ENCODE results near the gene GOLGA6B. TPM values are rescaled to one million over a fixed set of nuclear protein-coding genes. Genes with fewer than 3 reads are reported as not detected.
A peak's percentile ranks its signal among the peaks of the same experiment; 100 is the strongest.

The GOLGA6B gene
- total RNA-seq, 1 donor from 2014 or later: not detected

- Histone ChIP-seq H3K4me3 (no peak overlapping the region), H3K27me3 (no peaks in the 10 kb centered on the region), H3K27ac (no peak overlapping the region), H3K9me3 (no peaks in the 10 kb centered on the region), H3K4me1 (peaks cover 15% of the 10 kb centered on the region), H3K36me3 (no peaks in the 10 kb centered on the region)
- no peak for DNase-seq (ENCODE audit: extremely low spot score in 2 of 2)
- TF ChIP-seq POLR2AphosphoS5 (IDR thresholded peaks at IDR 0.05; ENCODE audit: insufficient read depth in 1 of 2, low read depth in 1 of 2) (no peak), POLR2A (IDR thresholded peaks at IDR 0.05) (no peak)
- TF ChIP-seq, protein P1, sequence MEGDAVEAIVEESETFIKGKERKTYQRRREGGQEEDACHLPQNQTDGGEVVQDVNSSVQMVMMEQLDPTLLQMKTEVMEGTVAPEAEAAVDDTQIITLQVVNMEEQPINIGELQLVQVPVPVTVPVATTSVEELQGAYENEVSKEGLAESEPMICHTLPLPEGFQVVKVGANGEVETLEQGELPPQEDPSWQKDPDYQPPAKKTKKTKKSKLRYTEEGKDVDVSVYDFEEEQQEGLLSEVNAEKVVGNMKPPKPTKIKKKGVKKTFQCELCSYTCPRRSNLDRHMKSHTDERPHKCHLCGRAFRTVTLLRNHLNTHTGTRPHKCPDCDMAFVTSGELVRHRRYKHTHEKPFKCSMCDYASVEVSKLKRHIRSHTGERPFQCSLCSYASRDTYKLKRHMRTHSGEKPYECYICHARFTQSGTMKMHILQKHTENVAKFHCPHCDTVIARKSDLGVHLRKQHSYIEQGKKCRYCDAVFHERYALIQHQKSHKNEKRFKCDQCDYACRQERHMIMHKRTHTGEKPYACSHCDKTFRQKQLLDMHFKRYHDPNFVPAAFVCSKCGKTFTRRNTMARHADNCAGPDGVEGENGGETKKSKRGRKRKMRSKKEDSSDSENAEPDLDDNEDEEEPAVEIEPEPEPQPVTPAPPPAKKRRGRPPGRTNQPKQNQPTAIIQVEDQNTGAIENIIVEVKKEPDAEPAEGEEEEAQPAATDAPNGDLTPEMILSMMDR (IDR thresholded peaks at IDR 0.05): no peak
- intact Hi-C loops (cut with DNase I): no loop called here
These were observed 28.3 kb downstream of the GOLGA6B start for GRCh38 chr15:72682772-72683171.

DNA sequence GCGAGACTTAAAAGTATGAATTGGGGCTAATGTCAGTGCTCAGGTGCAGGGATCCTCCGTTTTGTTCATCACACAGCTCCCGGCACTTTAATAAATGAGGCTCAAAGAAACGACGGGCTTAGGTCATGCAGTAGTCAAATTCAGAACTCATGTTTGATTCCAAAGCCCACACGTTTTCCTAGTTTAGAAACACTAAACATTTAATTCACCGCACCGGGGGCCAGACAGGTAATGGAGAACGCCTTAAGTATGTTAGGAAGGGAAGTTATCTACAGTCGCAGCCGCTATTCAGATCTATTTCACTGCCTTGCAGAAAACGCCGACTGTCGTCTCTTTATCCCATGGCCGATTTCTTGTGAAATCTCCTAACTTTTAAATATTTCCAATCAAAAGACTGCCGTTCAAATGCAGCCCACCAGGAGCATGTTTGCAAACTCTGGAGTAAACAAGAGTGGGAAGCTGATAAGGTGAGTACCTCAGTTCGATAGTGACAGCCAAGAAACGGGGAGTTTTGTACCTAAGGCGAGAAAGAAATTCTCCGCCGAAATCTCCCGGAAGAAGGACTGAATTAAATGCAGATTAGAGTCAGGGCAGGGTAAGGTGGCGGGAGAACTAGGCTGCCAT is 30.9 kb downstream of the GOLGA6B start:
- Histone ChIP-seq H3K36me3 (no peaks in the 10 kb centered on the region), H3K27me3 (no peaks in the 10 kb centered on the region), H3K27ac (peak overlapping the region; percentile 85), H3K9me3 (no peaks in the 10 kb centered on the region), H3K4me1 (peaks cover 15% of the 10 kb centered on the region), H3K4me3 (peak overlapping the region; percentile 69 to 71)
- TF ChIP-seq, protein P1 (IDR thresholded peaks at IDR 0.05): no peak
- TF ChIP-seq POLR2AphosphoS5 (IDR thresholded peaks at IDR 0.05; ENCODE audit: insufficient read depth in 1 of 2, low read depth in 1 of 2): no peak
- TF ChIP-seq POLR2A (IDR thresholded peaks at IDR 0.05): no peak
- DNase-seq (ENCODE audit: extremely low spot score in 2 of 2): no peak
- intact Hi-C loops (cut with DNase I): no loop called here

GRCh38 chr15:72685925-72686794 is 31.7 kb downstream of the GOLGA6B start, which contains the start of the genes BBS4 and HIGD2B:
Gene BBS4 (plus strand): TSS chr15:72686207. CDS start chr15:72686228, 21 bp downstream.
Gene HIGD2B (minus strand): TSS chr15:72686182. CDS start chr15:72676374, 9,808 bp downstream.
- Histone ChIP-seq H3K27me3 (no peaks in the 10 kb centered on the region), H3K4me1 (peaks cover 15% of the 10 kb centered on the region), H3K9me3 (no peaks in the 10 kb centered on the region), H3K4me3 (peak within 1 kb of the TSS; percentile 69 to 71), H3K27ac (peak within 1 kb of the TSS; percentile 85), H3K36me3 (no peaks in the 10 kb centered on the region)
- DNase-seq (ENCODE audit: extremely low spot score in 2 of 2): peak in 1 of 2 donors; percentile 91
- TF ChIP-seq POLR2A (IDR thresholded peaks at IDR 0.05) (peak in 1 of 2 donors; percentile 23), POLR2AphosphoS5 (IDR thresholded peaks at IDR 0.05; ENCODE audit: insufficient read depth in 1 of 2, low read depth in 1 of 2) (peak; percentile 73 to 91)
- TF ChIP-seq, protein P1 (IDR thresholded peaks at IDR 0.05): no peak
- intact Hi-C loops (cut with DNase I): no loop called here

- Histone ChIP-seq H3K9me3 (no peaks in the 10 kb centered on the region), H3K4me3 (no peak overlapping the region), H3K4me1 (peaks cover 15% of the 10 kb centered on the region), H3K27ac (no peak overlapping the region), H3K27me3 (no peaks in the 10 kb centered on the region), H3K36me3 (no peaks in the 10 kb centered on the region)
- no peak for DNase-seq (ENCODE audit: extremely low spot score in 2 of 2)
- TF ChIP-seq POLR2A (IDR thresholded peaks at IDR 0.05): no peak
- no peak for TF ChIP-seq POLR2AphosphoS5 (IDR thresholded peaks at IDR 0.05; ENCODE audit: insufficient read depth in 1 of 2, low read depth in 1 of 2)
- TF ChIP-seq, protein P1 (IDR thresholded peaks at IDR 0.05): no peak
- intact Hi-C loops (cut with DNase I): no loop called here
These were observed 34.2 kb downstream of the GOLGA6B start for GRCh38 chr15:72688697-72689096.
